H9 (cell line): Measurements from ENCODE around the gene EFHD1. TPM values are rescaled to one million over a fixed set of nuclear protein-coding genes. Genes with fewer than 3 reads are reported as not detected.

Experiments used
- DNase-seq: peaks from one replicate; pipeline ENCODE4 v3.0.0-alpha.2; 2017
- H2AFZ ChIP-seq: one replicate; pipeline ENCODE4 v1.6.1; 2013; ENCODE audit warnings: mild to moderate bottlenecking, low read length, control low read depth, moderate library complexity
- H2AK5ac ChIP-seq: 2 replicates; pipeline ENCODE4 v1.6.1; 2013; ENCODE audit warnings: low read length, control low read depth, mixed read lengths; ENCODE audit not compliant: insufficient read length
- H2BK120ac ChIP-seq: one replicate; pipeline ENCODE4 v1.6.1; 2013; ENCODE audit warnings: low read depth, mild to moderate bottlenecking, low read length, control low read depth, inconsistent platforms; ENCODE audit not compliant: poor library complexity, severe bottlenecking
- H2BK12ac ChIP-seq: 2 replicates; pipeline ENCODE4 v1.6.1; 2013; ENCODE audit warnings: low read length, control low read depth, mixed read lengths, low read depth; ENCODE audit not compliant: insufficient read length
- H2BK15ac ChIP-seq: 2 replicates; pipeline ENCODE4 v1.6.1; 2013; ENCODE audit warnings: low read depth, low read length, control low read depth
- H2BK20ac ChIP-seq: one replicate; pipeline ENCODE4 v1.6.1; 2013; ENCODE audit warnings: low read depth, mild to moderate bottlenecking, low read length, control low read depth, inconsistent platforms; ENCODE audit not compliant: poor library complexity, severe bottlenecking
- H2BK5ac ChIP-seq: 2 replicates; pipeline ENCODE4 v1.6.1; 2013; ENCODE audit warnings: low read length, control low read depth, mixed read lengths; ENCODE audit not compliant: insufficient read length
- H3K14ac ChIP-seq: 2 replicates; pipeline ENCODE4 v1.6.1; 2013; ENCODE audit warnings: low read length, control low read depth; ENCODE audit not compliant: insufficient read depth
- H3K18ac ChIP-seq: 2 replicates; pipeline ENCODE4 v1.6.1; 2013; ENCODE audit warnings: low read depth, mild to moderate bottlenecking, mixed read lengths, low read length, control low read depth; ENCODE audit not compliant: insufficient read length
- H3K23ac ChIP-seq: 2 replicates; pipeline ENCODE4 v1.6.1; 2013; ENCODE audit warnings: low read length, control low read depth, mixed read lengths, low read depth; ENCODE audit not compliant: insufficient read length
- H3K23me2 ChIP-seq: 2 replicates; pipeline ENCODE4 v1.6.1; 2013; ENCODE audit warnings: low read depth, mild to moderate bottlenecking, mixed read lengths, low read length, control low read depth; ENCODE audit not compliant: insufficient read length, poor library complexity, severe bottlenecking
- H3K27ac ChIP-seq: 2 replicates; pipeline ENCODE4 v1.5.1; 2013; ENCODE audit warnings: low read length, control low read depth, mixed read lengths, low read depth; ENCODE audit not compliant: insufficient read length
- H3K27me3 ChIP-seq: 2 replicates; pipeline ENCODE4 v1.6.1; 2013; ENCODE audit warnings: low read length, control low read depth, inconsistent platforms; ENCODE audit not compliant: insufficient read depth
- H3K4ac ChIP-seq: 2 replicates; pipeline ENCODE4 v1.6.1; 2013; ENCODE audit warnings: low read depth, mild to moderate bottlenecking, control low read depth, inconsistent platforms, low read length, moderate library complexity
- H3K4me1 ChIP-seq: 2 replicates; pipeline ENCODE4 v1.6.1; 2013; ENCODE audit warnings: low read length, control low read depth, inconsistent platforms; ENCODE audit not compliant: insufficient read depth
- H3K4me2 ChIP-seq: 2 replicates; pipeline ENCODE4 v1.6.1; 2013; ENCODE audit warnings: low read length, control low read depth, mixed read lengths; ENCODE audit not compliant: insufficient read length, insufficient read depth
- H3K56ac ChIP-seq: 2 replicates; pipeline ENCODE4 v1.6.1; 2013; ENCODE audit warnings: low read depth, mild to moderate bottlenecking, mixed read lengths, low read length, control low read depth; ENCODE audit not compliant: insufficient read length
- H3K79me1 ChIP-seq: 2 replicates; pipeline ENCODE4 v1.6.1; 2013; ENCODE audit warnings: low read depth, mild to moderate bottlenecking, moderate library complexity, low read length, control low read depth, inconsistent platforms; ENCODE audit not compliant: insufficient read depth, poor library complexity, severe bottlenecking
- H3K79me2 ChIP-seq: 2 replicates; pipeline ENCODE4 v1.6.1; 2013; ENCODE audit warnings: low read length, control low read depth, inconsistent platforms; ENCODE audit not compliant: insufficient read depth
- H3K9ac ChIP-seq: 2 replicates; pipeline ENCODE4 v1.6.1; 2013; ENCODE audit warnings: low read length, control low read depth, mixed read lengths; ENCODE audit not compliant: insufficient read length; ENCODE audit errors: extremely low read depth
- H3K9me3 ChIP-seq: one replicate; pipeline ENCODE4 v1.6.1; 2013; ENCODE audit warnings: low read depth, low read length, inconsistent platforms; ENCODE audit not compliant: control insufficient read depth
- H3T11ph ChIP-seq: one replicate; pipeline ENCODE4 v1.6.1; 2013; ENCODE audit warnings: mild to moderate bottlenecking, low read length, control low read depth, inconsistent platforms
- H4K20me1 ChIP-seq: one replicate; pipeline ENCODE4 v1.6.1; 2013; ENCODE audit not compliant: control insufficient read depth, insufficient read length, insufficient read depth
- H4K5ac ChIP-seq: 2 replicates; pipeline ENCODE4 v1.6.1; 2013; ENCODE audit warnings: low read depth, mild to moderate bottlenecking, mixed read lengths, low read length, control low read depth; ENCODE audit not compliant: insufficient read length
- H4K8ac ChIP-seq: replicated peaks from 2 replicates; pipeline ENCODE4 v1.6.1; 2013; ENCODE audit warnings: low read length, control low read depth, mixed read lengths, low read depth; ENCODE audit not compliant: insufficient read length
- H4K91ac ChIP-seq: 2 replicates; pipeline ENCODE4 v1.6.1; 2013; ENCODE audit warnings: low read depth, mild to moderate bottlenecking, moderate library complexity, mixed read lengths, low read length, control low read depth; ENCODE audit not compliant: insufficient read length
- H3K27ac Mint-ChIP-seq, 3 experiments: 2 replicates in 2 of 3; 3 replicates in 1 of 3; pipeline ENCODE4 v1.8.0; 2020 to 2021; ENCODE audit warnings: mixed read lengths in 3 of 3, mild to moderate bottlenecking in 1 of 3, moderate library complexity in 1 of 3
- H3K27me3 Mint-ChIP-seq: 2 replicates; pipeline ENCODE4 v1.8.0; 2021; ENCODE audit warnings: low read depth, mild to moderate bottlenecking, moderate library complexity, mixed read lengths
- H3K36me3 Mint-ChIP-seq, 3 experiments: 2 replicates in 2 of 3; 3 replicates in 1 of 3; pipeline ENCODE4 v1.8.0; 2020 to 2021; ENCODE audit warnings: low read depth in 3 of 3, mixed read lengths in 3 of 3; ENCODE audit not compliant: insufficient read depth in 1 of 3
- H3K4me1 Mint-ChIP-seq, 2 experiments: 2 replicates each; pipeline ENCODE4 v1.8.0; 2020; ENCODE audit warnings: mixed read lengths in 2 of 2
- H3K4me3 Mint-ChIP-seq, 2 experiments: 2 replicates in 1 of 2; 3 replicates in 1 of 2; pipeline ENCODE4 v1.8.0; 2020 to 2021; ENCODE audit warnings: mild to moderate bottlenecking in 2 of 2, mixed read lengths in 2 of 2, moderate library complexity in 1 of 2
- H3K9me3 Mint-ChIP-seq, 2 experiments: 2 replicates in 1 of 2; 3 replicates in 1 of 2; pipeline ENCODE4 v1.8.0; 2020; ENCODE audit warnings: mild to moderate bottlenecking in 2 of 2, mixed read lengths in 2 of 2, moderate library complexity in 1 of 2
- CTCF ChIP-seq: fragments of 200-600 bp; sonication (generic); conservative IDR thresholded peaks from 3 replicates; pipeline ENCODE4 v1.8.0; 2021; ENCODE audit warnings: antibody characterized with exemption, mild to moderate bottlenecking
- WGBS: extraction: QIAGEN DNeasy Blood & Tissue Kit; methylation state at CpG from one replicate; pipeline ENCODE4 v1.1.7; 2013; ENCODE audit warnings: missing lambda C conversion rate, low lambda C conversion rate, mixed read lengths; ENCODE audit not compliant: insufficient read length; ENCODE audit errors: extremely low coverage; 5-methylcytosine and 5-hydroxymethylcytosine counted together
- total RNA-seq: library from RNA; stranded (reverse); gene quantifications from 2 replicates; pipeline ENCODE4 v1.2.1, GENCODE V29; 2021

Gene EFHD1
- total RNA-seq, 1 experiment from 2014 or later: 2.8 TPM

- Mint-ChIP-seq H3K9me3 (no peaks in the 10 kb centered on the region), H3K27me3 (no peaks in the 10 kb centered on the region), H3K36me3 (peaks cover 10 to 46% (median 21%) of the 10 kb centered on the region in 3 experiments), H3K27ac (no peak overlapping the region), H3K4me1 (no peaks in the 10 kb centered on the region), H3K4me3 (no peak overlapping the region)
- Histone ChIP-seq H3K9me3 (no peaks in the 10 kb centered on the region), H3K27me3 (no peaks in the 10 kb centered on the region), H3K4me2 (no peak overlapping the region), H3K23ac (no peak overlapping the region), H2AK5ac (no peak overlapping the region), H2BK120ac (no peak overlapping the region), H3K23me2 (no peaks in the 10 kb centered on the region), H3K14ac (no peak overlapping the region), H3K4me1 (no peaks in the 10 kb centered on the region), H3K27ac (no peak overlapping the region), H3K4ac (no peak overlapping the region), H2BK15ac (no peak overlapping the region), H2BK5ac (no peak overlapping the region), H3K9ac (no peak overlapping the region), H2BK12ac (no peak overlapping the region), H3K56ac (no peak overlapping the region), H4K8ac (no peak overlapping the region), H2AFZ (no peak overlapping the region), H4K5ac (no peak overlapping the region), H4K20me1 (no peaks in the 10 kb centered on the region), H3K79me2 (peaks cover 3% of the 10 kb centered on the region; the same call in 1 of the 2 replicates), H4K91ac (no peak overlapping the region), H2BK20ac (no peak overlapping the region), H3K79me1 (peaks cover 11% of the 10 kb centered on the region), H3T11ph (no peak overlapping the region), H3K18ac (no peak overlapping the region)
- no peak for DNase-seq
- WGBS: no CpG with 5 or more reads among the region's 3 CpGs
- no peak for TF ChIP-seq CTCF
These were observed 95.4 kb downstream of the EFHD1 start for GRCh38 chr2:232728785-232729184.
